Endothelial cell of umbilical vein (primary cell): Measurements from ENCODE around the gene OLFM2. TPM values are rescaled to one million over a fixed set of nuclear protein-coding genes. Genes with fewer than 3 reads are reported as not detected.

ENCODE experiments used
- BruUV-seq: library from RNA; stranded (reverse); fragments of 400-500 nt; replicated peaks from 2 replicates; lab custom pipeline; 2021; lab: Mats Ljungman, UMichigan
- CTCF ChIA-PET: fragments of 300-600, 350-600 bp; sonication (Branson Sonifier 250); formaldehyde crosslinking; loops from one replicate; lab custom pipeline; 2021; ENCODE audit warnings: antibody characterized with exemption, inconsistent platforms; lab: Charles Lee
- POLR2A ChIA-PET: fragments of 300-600, 350-600 bp; sonication (Branson Sonifier 250); formaldehyde crosslinking; loops from one replicate; lab custom pipeline; 2021; ENCODE audit warnings: antibody characterized with exemption, inconsistent platforms; lab: Charles Lee
- DNase-seq: peaks from one replicate; pipeline ENCODE4 v3.0.0-alpha.2; 2011; ENCODE audit warnings: low read depth, low spot score
- FAIRE-seq: peaks from 2 replicates; lab custom pipeline; 2011; peaks lifted over from hg19 to GRCh38; lab: Jason Lieb, UNC
- H2AFZ ChIP-seq: 2 replicates; pipeline ENCODE4 v1.6.0; 2012; ENCODE audit warnings: low read depth, low read length, control low read depth, inconsistent platforms
- H3K27ac ChIP-seq: 2 replicates; pipeline ENCODE4 v1.5.1; 2011; ENCODE audit warnings: low read depth, mild to moderate bottlenecking, control low read depth, low read length, moderate library complexity; ENCODE audit not compliant: insufficient read depth
- H3K27me3 ChIP-seq, 2 experiments: 2 replicates each; pipeline versions ENCODE4 v1.6.0 to v1.6.1; 2011; ENCODE audit warnings: low read length in 2 of 2, mixed read lengths in 1 of 2; ENCODE audit not compliant: control insufficient read depth in 2 of 2, insufficient read depth in 2 of 2
- H3K36me3 ChIP-seq, 2 experiments: 2 replicates in 1 of 2; 3 replicates in 1 of 2; pipeline ENCODE4 v1.5.1; 2011; ENCODE audit warnings: low read length in 2 of 2, mild to moderate bottlenecking in 1 of 2, moderate library complexity in 1 of 2; ENCODE audit not compliant: control insufficient read depth in 2 of 2, insufficient read depth in 2 of 2; ENCODE audit errors: extremely low read depth in 1 of 2
- H3K4me1 ChIP-seq: 3 replicates; pipeline ENCODE4 v1.5.1; 2011; ENCODE audit warnings: mild to moderate bottlenecking, low read length; ENCODE audit not compliant: control insufficient read depth, insufficient read depth; ENCODE audit errors: extremely low read depth
- H3K4me2 ChIP-seq: 2 replicates; pipeline ENCODE4 v1.6.1; 2011; ENCODE audit warnings: low read length, control low read depth, mixed read lengths; ENCODE audit not compliant: insufficient read depth
- H3K4me3 ChIP-seq, 3 experiments: fragments of 200-600 bp in 1 of 3; sonication (generic), shearing (Covaris generic) in 1 of 3; replicated peaks in 1 of 3; 2 replicates each; pipeline ENCODE4 v1.5.1; 2011 to 2016; ENCODE audit warnings: control low read depth in 3 of 3, low read length in 3 of 3, mild to moderate bottlenecking in 2 of 3, inconsistent platforms in 1 of 3, low read depth in 1 of 3, moderate library complexity in 1 of 3; ENCODE audit not compliant: insufficient read depth in 1 of 3
- H3K79me2 ChIP-seq: 2 replicates; pipeline ENCODE4 v1.6.0; 2012; ENCODE audit warnings: low read length, inconsistent platforms; ENCODE audit not compliant: control insufficient read depth, insufficient read depth
- H3K9ac ChIP-seq: replicated peaks from 2 replicates; pipeline ENCODE3; 2011; ENCODE audit warnings: low read length, control low read depth; ENCODE audit not compliant: insufficient read depth; ENCODE audit errors: extremely low read depth
- H3K9me1 ChIP-seq: replicated peaks from 3 replicates; pipeline ENCODE4 v1.6.0; 2011; ENCODE audit warnings: mild to moderate bottlenecking, low read length; ENCODE audit not compliant: control insufficient read depth, insufficient read depth; ENCODE audit errors: extremely low read depth
- H3K9me3 ChIP-seq: replicated peaks from 2 replicates; pipeline ENCODE4 v1.5.1; 2012; ENCODE audit warnings: low read length, inconsistent platforms; ENCODE audit not compliant: control insufficient read depth, insufficient read depth
- H4K20me1 ChIP-seq: replicated peaks from 2 replicates; pipeline ENCODE3; 2011; ENCODE audit warnings: mild to moderate bottlenecking, low read length; ENCODE audit not compliant: control insufficient read depth, insufficient read depth; ENCODE audit errors: extremely low read depth
- EZH2 ChIP-seq: IDR thresholded peaks from 2 replicates; pipeline ENCODE4 v1.6.1; 2012; ENCODE audit warnings: borderline replicate concordance, low read depth, mild to moderate bottlenecking, moderate library complexity, low read length, inconsistent platforms; ENCODE audit not compliant: severe bottlenecking
- FOS ChIP-seq: IDR thresholded peaks from 2 replicates; pipeline ENCODE4 v1.6.1; 2011; ENCODE audit warnings: mild to moderate bottlenecking, low read length, moderate library complexity, borderline replicate concordance; ENCODE audit not compliant: insufficient read depth
- GATA2 ChIP-seq: IDR thresholded peaks from 2 replicates; pipeline ENCODE4 v1.7.0; 2011; ENCODE audit warnings: low read depth, mild to moderate bottlenecking, moderate library complexity, mixed read lengths, low read length; ENCODE audit not compliant: insufficient read length, insufficient read depth
- MYC ChIP-seq: IDR thresholded peaks from one replicate; pipeline ENCODE4 v1.6.1; 2011; ENCODE audit warnings: mild to moderate bottlenecking, low read depth, low read length
- POLR2A ChIP-seq: IDR thresholded peaks from 2 replicates; pipeline ENCODE4 v1.6.1; 2012; ENCODE audit warnings: low read depth, mild to moderate bottlenecking, control low read depth, low read length
- POLR2AphosphoS5 ChIP-seq: IDR thresholded peaks from 2 replicates; pipeline ENCODE4 v1.6.1; 2012; ENCODE audit warnings: low read depth, mild to moderate bottlenecking, control low read depth, low read length, moderate library complexity; ENCODE audit not compliant: insufficient read depth
- dilution Hi-C: fragments of 300-500 bp; cut with MboI; formaldehyde crosslinking; loops from one replicate; pipeline ENCODE4 v1.15.0; 2019; ENCODE audit warnings: low sequenced_read_pairs; ENCODE audit not compliant: extremely low pct_ligation_motif_present
- intact Hi-C: fragments of 100-400 bp; cut with micrococcal nuclease; formaldehyde crosslinking; loops from one replicate; pipeline ENCODE4 v1.10.0; 2022
- polyA plus RNA-seq, 4 experiments: library from polyadenylated mRNA; depleted of rRNA in 3 of 4; stranded (reverse) in 3 of 4; unstranded in 1 of 4; fragments of >200 nt; gene quantifications; 2 replicates each; pipeline versions ENCODE4 v1.2.1 to v1.2.3, GENCODE V29; 2011 to 2012; ENCODE audit warnings: missing spikeins in 1 of 4
- total RNA-seq: library from RNA; stranded (reverse); gene quantifications from 2 replicates; pipeline ENCODE4 v1.2.3, GENCODE V29; 2021
- TF ChIP-seq, protein P1 (sequence below): IDR thresholded peaks from 2 replicates; pipeline ENCODE4 v1.6.1; 2011; ENCODE audit not compliant: insufficient read depth, insufficient read length
- TF ChIP-seq, protein P2 (sequence below), 2 donors: IDR thresholded peaks; 1 replicate in 1 of 2; 2 replicates in 1 of 2; pipeline ENCODE4 v1.5.1; 2011; ENCODE audit warnings: low read length in 2 of 2, mild to moderate bottlenecking in 2 of 2, moderate library complexity in 2 of 2, control low read depth in 1 of 2, inconsistent platforms in 1 of 2, low read depth in 1 of 2; ENCODE audit not compliant: insufficient read depth in 1 of 2; ENCODE audit errors: extremely low read depth in 1 of 2

OLFM2 gene
- total and polyA plus RNA-seq, 2 donors (not counting 3 experiments of a cell fraction or from before 2014, with no cell fraction given), result 0.91 to 1.9 TPM

DNA sequence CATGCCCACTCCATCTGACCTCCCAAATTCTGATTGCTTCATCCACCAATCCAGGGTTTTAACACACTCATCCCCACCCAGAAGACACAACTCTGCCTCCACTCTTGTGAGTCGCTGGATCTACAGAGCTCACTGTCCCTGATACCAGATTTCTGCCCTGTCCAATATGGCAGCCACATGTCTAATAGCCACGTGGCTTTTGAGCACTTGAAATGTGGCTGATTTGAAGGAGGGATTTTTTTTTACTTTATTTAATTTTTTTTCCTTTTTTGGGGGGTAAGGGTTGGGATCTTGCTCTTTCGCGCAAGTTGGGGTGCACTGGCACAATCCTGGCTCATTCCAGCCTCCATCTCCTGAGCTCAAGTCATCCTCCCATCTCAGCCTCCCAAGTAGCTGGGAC is 24.8 kb upstream of the OLFM2 start:
- H4K20me1 ChIP-seq, result no peaks in the 10 kb centered on the region
- POLR2A ChIA-PET, result no interaction called here
- no peak overlapping the region for H3K9ac ChIP-seq
- H2AFZ ChIP-seq, result no peak overlapping the region
- no peaks in the 10 kb centered on the region for H3K9me3 ChIP-seq
- H3K27ac ChIP-seq, result no peak overlapping the region
- TF ChIP-seq POLR2A (no peak), FOS (no peak), MYC (no peak), GATA2 (no peak), POLR2AphosphoS5 (no peak), EZH2 (no peak)
- TF ChIP-seq, protein P1, sequence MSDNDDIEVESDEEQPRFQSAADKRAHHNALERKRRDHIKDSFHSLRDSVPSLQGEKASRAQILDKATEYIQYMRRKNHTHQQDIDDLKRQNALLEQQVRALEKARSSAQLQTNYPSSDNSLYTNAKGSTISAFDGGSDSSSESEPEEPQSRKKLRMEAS, result no peak
- TF ChIP-seq, protein P2, sequence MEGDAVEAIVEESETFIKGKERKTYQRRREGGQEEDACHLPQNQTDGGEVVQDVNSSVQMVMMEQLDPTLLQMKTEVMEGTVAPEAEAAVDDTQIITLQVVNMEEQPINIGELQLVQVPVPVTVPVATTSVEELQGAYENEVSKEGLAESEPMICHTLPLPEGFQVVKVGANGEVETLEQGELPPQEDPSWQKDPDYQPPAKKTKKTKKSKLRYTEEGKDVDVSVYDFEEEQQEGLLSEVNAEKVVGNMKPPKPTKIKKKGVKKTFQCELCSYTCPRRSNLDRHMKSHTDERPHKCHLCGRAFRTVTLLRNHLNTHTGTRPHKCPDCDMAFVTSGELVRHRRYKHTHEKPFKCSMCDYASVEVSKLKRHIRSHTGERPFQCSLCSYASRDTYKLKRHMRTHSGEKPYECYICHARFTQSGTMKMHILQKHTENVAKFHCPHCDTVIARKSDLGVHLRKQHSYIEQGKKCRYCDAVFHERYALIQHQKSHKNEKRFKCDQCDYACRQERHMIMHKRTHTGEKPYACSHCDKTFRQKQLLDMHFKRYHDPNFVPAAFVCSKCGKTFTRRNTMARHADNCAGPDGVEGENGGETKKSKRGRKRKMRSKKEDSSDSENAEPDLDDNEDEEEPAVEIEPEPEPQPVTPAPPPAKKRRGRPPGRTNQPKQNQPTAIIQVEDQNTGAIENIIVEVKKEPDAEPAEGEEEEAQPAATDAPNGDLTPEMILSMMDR (IDR thresholded peaks at IDR 0.05; ENCODE audit: extremely low read depth in 1 of 2, insufficient read depth in 1 of 2, low read depth in 1 of 2, low read length in 2 of 2), result no peak
- H3K4me3 ChIP-seq, result no peak overlapping the region
- intact Hi-C loops (no loop called here), dilution Hi-C loops (no loop called here)
- H3K36me3 ChIP-seq, result no peaks in the 10 kb centered on the region
- no peak for FAIRE-seq
- H3K4me1 ChIP-seq, result no peaks in the 10 kb centered on the region
- H3K27me3 ChIP-seq, result peaks cover 3% of the 10 kb centered on the region in 2 experiments
- no peak overlapping the region for H3K4me2 ChIP-seq
- CTCF ChIA-PET, result interaction anchor here (2.0 kb wide), 1 partner anchor 39 kb away, joined by 6 read pairs; no protein-coding TSS in a partner anchor
- H3K79me2 ChIP-seq, result no peaks in the 10 kb centered on the region
- H3K9me1 ChIP-seq, result no peaks in the 10 kb centered on the region
- BruUV-seq, result no TSS peak
- no peak for DNase-seq
